ENCODE results near the gene TAGLN2. TPM values are rescaled to one million over a fixed set of nuclear protein-coding genes. Genes with fewer than 3 reads are reported as not detected.
A peak's percentile ranks its signal among the peaks of the same experiment; 100 is the strongest.
"Not testable (repeated sequence)": the region's sequence is repeated elsewhere in the genome, so short reads cannot be mapped to it uniquely, and the experiment has no call there.

TAGLN2 gene
- total RNA-seq, 1 donor from 2014 or later, result 265 TPM

DNA sequence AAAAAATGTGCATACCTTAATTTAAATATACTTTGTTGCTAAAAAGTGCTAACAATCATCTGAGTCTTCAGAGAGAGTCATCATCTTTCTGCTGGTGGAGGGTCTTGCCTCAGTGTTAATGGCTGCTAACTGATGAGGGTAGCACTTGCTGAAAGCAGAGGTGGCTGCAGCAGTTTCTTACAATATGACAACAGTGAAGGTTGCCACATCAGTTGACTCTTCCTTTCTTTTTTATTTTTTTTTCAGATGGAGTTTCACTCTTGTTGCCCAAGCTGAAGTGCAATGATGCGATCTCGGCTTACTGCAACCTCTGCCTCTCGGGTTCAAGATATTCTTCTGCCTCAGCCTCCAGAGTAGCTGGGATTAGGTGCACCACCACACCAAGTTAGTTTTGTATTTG is 22.8 kb downstream of the TAGLN2 start:
- TF ChIP-seq CTCF (IDR thresholded peaks at IDR 0.05; ENCODE audit: insufficient read depth, low read length, severe bottlenecking), result no peak

DNA sequence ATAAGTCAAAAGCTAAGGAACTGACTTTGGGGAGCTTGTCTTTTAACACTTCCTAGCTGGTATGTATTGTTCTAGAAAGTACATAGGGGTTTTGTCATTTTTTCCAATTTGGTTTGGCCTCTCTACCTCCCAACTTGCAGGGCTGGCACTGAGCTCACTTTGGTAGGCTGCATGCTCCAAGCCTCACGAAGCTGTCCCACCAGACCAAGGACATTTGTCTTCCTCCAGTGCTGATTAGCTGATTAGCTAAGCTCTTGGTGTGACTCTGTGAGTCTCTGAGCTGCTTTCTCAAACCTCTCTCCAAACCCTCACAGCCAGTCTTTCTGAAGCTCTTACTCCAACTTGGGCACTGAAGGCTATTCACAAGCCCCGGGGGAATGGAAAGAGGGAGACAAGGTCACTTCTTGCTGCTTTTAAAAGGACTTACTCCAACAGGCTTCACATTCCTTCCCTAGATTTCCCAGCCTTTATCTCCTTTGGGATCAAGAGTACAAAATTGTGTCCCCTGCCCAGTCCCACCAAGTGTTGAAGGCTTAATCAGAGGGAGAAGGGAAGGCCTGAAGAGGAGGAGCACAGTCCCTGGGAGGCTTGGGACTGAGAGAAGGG is 24.4 kb downstream of the TAGLN2 start:
- FAIRE-seq, result no peak
- no peak for TF ChIP-seq CTCF (IDR thresholded peaks at IDR 0.05; ENCODE audit: insufficient read depth, low read length, severe bottlenecking)

More for the DNA sequence above, 22.8 kb downstream of the TAGLN2 start:
- H3K36me3 ChIP-seq (ENCODE audit: control insufficient read depth, insufficient read depth, low read length), result no peaks in the 10 kb centered on the region
- no peak for FAIRE-seq
- no peaks in the 10 kb centered on the region for H3K27me3 ChIP-seq (ENCODE audit: control insufficient read depth, insufficient read depth, low read length)
- DNase-seq (ENCODE audit: low read depth), result no peak
- no peak overlapping the region for H3K4me3 ChIP-seq (ENCODE audit: low read depth, low read length)

DNA sequence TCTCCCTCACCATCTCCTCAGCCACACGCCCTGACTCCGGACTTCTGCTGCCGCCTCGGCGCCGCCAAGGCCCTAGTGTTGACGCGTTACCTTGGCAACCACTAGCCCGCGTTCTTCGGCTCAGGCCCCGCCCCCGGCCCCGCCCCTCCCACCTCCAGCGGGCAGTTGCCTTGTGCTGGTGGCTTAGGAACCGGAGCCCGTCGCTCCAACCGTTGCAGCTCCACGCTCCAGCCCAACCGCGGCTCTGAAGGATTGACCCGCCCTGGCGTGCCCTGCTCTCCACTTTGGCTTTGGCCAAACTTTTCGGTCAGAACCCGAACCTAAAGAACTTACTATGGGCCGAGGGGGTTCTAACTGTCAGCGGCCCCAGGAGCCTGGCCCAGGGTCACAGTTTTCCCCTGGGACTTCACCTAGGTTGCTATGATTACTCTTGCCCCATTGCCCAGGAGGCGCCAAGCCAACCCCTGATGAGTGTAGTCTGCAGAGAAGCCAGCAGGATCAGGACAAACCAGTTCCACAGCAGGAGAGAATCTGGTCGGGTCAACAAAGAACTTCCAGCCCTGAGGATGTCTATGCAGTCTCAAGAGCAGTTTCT is 25.1 kb downstream of the TAGLN2 start, which contains the start of gene CFAP45:
Gene CFAP45 (minus strand): TSS at position 80 of the 595 bp plus-strand sequence. CDS start 67 bp downstream, at position 13.
- DNase-seq (ENCODE audit: low read depth), result peak; percentile 91
- Histone ChIP-seq H3K36me3 (ENCODE audit: control insufficient read depth, insufficient read depth, low read length) (no peaks in the 10 kb centered on the region), H3K27me3 (ENCODE audit: control insufficient read depth, insufficient read depth, low read length) (no peaks in the 10 kb centered on the region), H3K4me3 (ENCODE audit: low read depth, low read length) (peak within 1 kb of the TSS; percentile 6)
- no peak for TF ChIP-seq CTCF (IDR thresholded peaks at IDR 0.05; ENCODE audit: insufficient read depth, low read length, severe bottlenecking)
- FAIRE-seq, result no peak

More for the DNA sequence above, 24.4 kb downstream of the TAGLN2 start:
- no peak for DNase-seq (ENCODE audit: low read depth)
- Histone ChIP-seq H3K4me3 (ENCODE audit: low read depth, low read length) (no peak overlapping the region), H3K36me3 (ENCODE audit: control insufficient read depth, insufficient read depth, low read length) (no peaks in the 10 kb centered on the region), H3K27me3 (ENCODE audit: control insufficient read depth, insufficient read depth, low read length) (no peaks in the 10 kb centered on the region)

- H3K36me3 ChIP-seq (ENCODE audit: control insufficient read depth, insufficient read depth, low read length); H3K27me3 ChIP-seq (ENCODE audit: control insufficient read depth, insufficient read depth, low read length); H3K4me3 ChIP-seq (ENCODE audit: low read depth, low read length); FAIRE-seq; DNase-seq (ENCODE audit: low read depth): not testable (repeated sequence)
These were observed 25.7 kb downstream of the TAGLN2 start for GRCh38 chr1:159899634-159900033.

- no peak for TF ChIP-seq CTCF (IDR thresholded peaks at IDR 0.05; ENCODE audit: insufficient read depth, low read length, severe bottlenecking)
- no peaks in the 10 kb centered on the region for H3K27me3 ChIP-seq (ENCODE audit: control insufficient read depth, insufficient read depth, low read length)
- no peak overlapping the region for H3K4me3 ChIP-seq (ENCODE audit: low read depth, low read length)
- H3K36me3 ChIP-seq (ENCODE audit: control insufficient read depth, insufficient read depth, low read length), result no peaks in the 10 kb centered on the region
- no peak for DNase-seq (ENCODE audit: low read depth)
- no peak for FAIRE-seq
These were observed 26.8 kb downstream of the TAGLN2 start for GRCh38 chr1:159898527-159898926.

DNA sequence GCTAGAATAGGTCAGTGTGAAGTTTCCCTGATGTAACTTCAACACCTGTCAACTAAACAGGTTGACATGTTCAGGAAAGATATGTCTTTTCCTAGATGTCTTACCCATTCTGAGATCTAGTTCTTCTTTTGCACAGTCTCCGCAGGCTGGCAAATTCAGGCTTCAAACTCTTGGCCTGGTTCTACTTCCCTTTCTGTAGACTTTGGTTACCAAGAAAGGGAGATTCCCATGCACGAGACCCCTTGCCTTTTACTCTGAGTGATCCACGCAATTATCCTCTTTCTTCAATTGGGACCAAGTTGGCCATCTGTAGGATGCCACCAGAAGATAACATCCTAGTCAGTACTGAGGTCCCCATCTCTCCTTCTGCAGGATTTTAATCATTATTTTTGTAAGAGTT is 27.3 kb downstream of the TAGLN2 start:
- H3K27me3 ChIP-seq (ENCODE audit: control insufficient read depth, insufficient read depth, low read length), result no peaks in the 10 kb centered on the region
- no peak for DNase-seq (ENCODE audit: low read depth)
- H3K36me3 ChIP-seq (ENCODE audit: control insufficient read depth, insufficient read depth, low read length), result no peaks in the 10 kb centered on the region
- no peak for FAIRE-seq
- TF ChIP-seq CTCF (IDR thresholded peaks at IDR 0.05; ENCODE audit: insufficient read depth, low read length, severe bottlenecking), result no peak
- no peak overlapping the region for H3K4me3 ChIP-seq (ENCODE audit: low read depth, low read length)

All from bronchial epithelial cell (primary cell).